RWPE1 (cell line): Measurements from ENCODE around the gene C5orf34.
A peak's percentile ranks its signal among the peaks of the same experiment; 100 is the strongest.
"Not testable (repeated sequence)": the region's sequence is repeated elsewhere in the genome, so short reads cannot be mapped to it uniquely, and the experiment has no call there.

Experiments used
- CTCF ChIA-PET: fragments of 350-600 bp; sonication (Branson Sonifier 250); formaldehyde crosslinking; extraction: SDS; loops from one replicate; lab custom pipeline; 2021; lab: Yijun Ruan, JAX
- POLR2A ChIA-PET: fragments of 400-600 bp; formaldehyde crosslinking; extraction: SDS; loops from one replicate; lab custom pipeline; 2020; ENCODE audit warnings: antibody characterized with exemption; ENCODE audit not compliant: low non-redundant PET; lab: Yijun Ruan, JAX
- DNase-seq: peaks from one replicate; pipeline ENCODE4 v3.0.0; 2012; ENCODE audit warnings: low spot score
- H3K27ac ChIP-seq: fragments of 450-650 bp; 2 replicates; pipeline ENCODE4 v1.5.1; 2017
- CTCF ChIP-seq: fragments of 450-650 bp; conservative IDR thresholded peaks from 2 replicates; pipeline ENCODE4 v1.5.1; 2017; ENCODE audit warnings: low read depth, mild to moderate bottlenecking

The C5orf34 gene

GRCh38 chr5:43483298-43484105 is 31.4 kb downstream of the C5orf34 start, which contains the start of gene TMEM267:
Gene TMEM267 (minus strand): TSS chr5:43483865. CDS start chr5:43453969, 29,896 bp downstream.
- ChIA-PET POLR2A (interaction anchor here (0.5 to 1.4 kb wide), 6 partner anchors 9 to 362 kb away, joined by 3 to 9 read pairs (median 3); partner anchors contain the start of gene C5orf34), CTCF (interaction anchor here (0.5 to 1.5 kb wide), 11 partner anchors 25 to 433 kb away, joined by 3 to 8 read pairs (median 4); partner anchors contain the start of gene HMGCS1)

GRCh38 chr5:43482490-43483297 is 32.3 kb downstream of the C5orf34 start:
- DNase-seq: peak; percentile 37
- CTCF ChIA-PET: no interaction called here
- no peak for TF ChIP-seq CTCF
- H3K27ac ChIP-seq: peak overlapping the region; percentile 94
- POLR2A ChIA-PET: no interaction called here

More at GRCh38 chr5:43483298-43484105, 31.4 kb downstream of the C5orf34 start, which contains the start of gene TMEM267:
- TF ChIP-seq CTCF: no peak
- H3K27ac ChIP-seq: peak within 1 kb of the TSS; percentile 94
- peak; percentile 89 for DNase-seq

- ChIA-PET POLR2A (no interaction called here), CTCF (interaction anchor here (0.6 to 1.1 kb wide), 2 partner anchors 121 to 166 kb away, joined by 3 read pairs; no protein-coding TSS in a partner anchor)
- H3K27ac ChIP-seq: no peak overlapping the region
- no peak for TF ChIP-seq CTCF
- no peak for DNase-seq
Measured at GRCh38 chr5:43469671-43470391, 45.1 kb downstream of the C5orf34 start.

- POLR2A ChIA-PET: no interaction called here
- no peak for TF ChIP-seq CTCF
- H3K27ac ChIP-seq: no peak overlapping the region
- DNase-seq: no peak
- CTCF ChIA-PET: no interaction called here
Measured at GRCh38 chr5:43467100-43467499, 47.8 kb downstream of the C5orf34 start.

GRCh38 chr5:43465455-43465854 is 49.5 kb downstream of the C5orf34 start:
- H3K27ac ChIP-seq, CTCF ChIA-PET, DNase-seq, POLR2A ChIA-PET: not testable (repeated sequence)

- POLR2A ChIA-PET: no interaction called here
- H3K27ac ChIP-seq: no peak overlapping the region
- DNase-seq: no peak
- TF ChIP-seq CTCF: no peak
- CTCF ChIA-PET: no interaction called here
Measured at GRCh38 chr5:43461066-43461465, 53.9 kb downstream of the C5orf34 start.
